Uterus (tissue), 4 donors: ENCODE measurements around the gene SLC35D1. TPM values are rescaled to one million over a fixed set of nuclear protein-coding genes. Genes with fewer than 3 reads are reported as not detected.

Experiments used
- DNase-seq, 2 donors: peaks; one replicate each; pipeline ENCODE4 v3.0.0-alpha.2; 2019 to 2020
- H3K27ac ChIP-seq, 2 donors: fragments of 200-600 bp; sonication (generic); 1 replicate in 1 of 2; 2 replicates in 1 of 2; pipeline ENCODE4 v1.5.1; 2016 to 2018
- H3K27me3 ChIP-seq, 2 donors: fragments of 200-600 bp; sonication (generic); one replicate each; pipeline ENCODE4 v1.5.1; 2018 to 2019; ENCODE audit warnings: control low read depth in 1 of 2
- H3K36me3 ChIP-seq, 2 donors: fragments of 200-600 bp; sonication (generic); one replicate each; pipeline ENCODE4 v1.5.1; 2019; ENCODE audit warnings: control low read depth in 1 of 2
- H3K4me1 ChIP-seq, 2 donors: fragments of 200-600 bp; sonication (generic); one replicate each; pipeline ENCODE4 v1.5.1; 2018 to 2019; ENCODE audit warnings: control low read depth in 1 of 2
- H3K4me3 ChIP-seq, 2 donors: fragments of 200-600 bp; sonication (generic); 1 replicate in 1 of 2; 2 replicates in 1 of 2; pipeline ENCODE4 v1.5.1; 2018 to 2019; ENCODE audit warnings: mild to moderate bottlenecking in 1 of 2
- H3K9me3 ChIP-seq, 2 donors: fragments of 200-600 bp; sonication (generic); one replicate each; pipeline ENCODE4 v1.5.1; 2019; ENCODE audit warnings: control low read depth in 1 of 2
- POLR2A ChIP-seq, 2 donors: fragments of 450-650 bp; IDR thresholded peaks; one replicate each; pipeline ENCODE4 v1.6.1; 2016; ENCODE audit warnings: antibody characterized with exemption in 2 of 2, mild to moderate bottlenecking in 1 of 2, moderate library complexity in 1 of 2
- intact Hi-C: fragments of 100-400 bp; cut with DNase I; formaldehyde crosslinking; loops from one replicate; pipeline ENCODE4 v1.15.1; 2023; ENCODE audit warnings: low total_unique reads
- total RNA-seq, 4 donors: library from RNA; depleted of rRNA in 3 of 4; stranded (reverse); fragments of >200 nt in 3 of 4; gene quantifications; one replicate each; pipeline versions ENCODE4 v1.1.0 to v1.2.4, GENCODE V29; 2014 to 2023
- TF ChIP-seq, protein P1 (sequence below), 4 experiments: fragments of 200-600 bp in 2 of 4; fragments of 450-650 bp in 2 of 4; sonication (generic) in 2 of 4; IDR thresholded peaks; one replicate each; pipeline ENCODE4 v1.5.1; 2016 to 2019; ENCODE audit warnings: antibody characterized with exemption in 4 of 4, mild to moderate bottlenecking in 2 of 4, moderate library complexity in 1 of 4
- donor health status: DM: yes; HTN: yes; CAD: no.

The SLC35D1 gene
- total RNA-seq, 4 donors from 2014 or later = 5.0 to 21.8 (median 8.8) TPM

GRCh38 chr1:67089685-67090208 is 35.8 kb upstream of the SLC35D1 start:
- Histone ChIP-seq H3K4me3 (no peak overlapping the region), H3K9me3 (no peaks in the 10 kb centered on the region), H3K4me1 (no peaks in the 10 kb centered on the region), H3K27me3 (no peaks in the 10 kb centered on the region), H3K27ac (no peak overlapping the region), H3K36me3 (peaks cover 0 to 3% of the 10 kb centered on the region in 2 donors)
- TF ChIP-seq, protein P1, sequence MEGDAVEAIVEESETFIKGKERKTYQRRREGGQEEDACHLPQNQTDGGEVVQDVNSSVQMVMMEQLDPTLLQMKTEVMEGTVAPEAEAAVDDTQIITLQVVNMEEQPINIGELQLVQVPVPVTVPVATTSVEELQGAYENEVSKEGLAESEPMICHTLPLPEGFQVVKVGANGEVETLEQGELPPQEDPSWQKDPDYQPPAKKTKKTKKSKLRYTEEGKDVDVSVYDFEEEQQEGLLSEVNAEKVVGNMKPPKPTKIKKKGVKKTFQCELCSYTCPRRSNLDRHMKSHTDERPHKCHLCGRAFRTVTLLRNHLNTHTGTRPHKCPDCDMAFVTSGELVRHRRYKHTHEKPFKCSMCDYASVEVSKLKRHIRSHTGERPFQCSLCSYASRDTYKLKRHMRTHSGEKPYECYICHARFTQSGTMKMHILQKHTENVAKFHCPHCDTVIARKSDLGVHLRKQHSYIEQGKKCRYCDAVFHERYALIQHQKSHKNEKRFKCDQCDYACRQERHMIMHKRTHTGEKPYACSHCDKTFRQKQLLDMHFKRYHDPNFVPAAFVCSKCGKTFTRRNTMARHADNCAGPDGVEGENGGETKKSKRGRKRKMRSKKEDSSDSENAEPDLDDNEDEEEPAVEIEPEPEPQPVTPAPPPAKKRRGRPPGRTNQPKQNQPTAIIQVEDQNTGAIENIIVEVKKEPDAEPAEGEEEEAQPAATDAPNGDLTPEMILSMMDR (IDR thresholded peaks at IDR 0.05) = no peak
- no peak for TF ChIP-seq POLR2A (IDR thresholded peaks at IDR 0.05)
- intact Hi-C loops = no loop called here
- no peak for DNase-seq

- intact Hi-C loops = no loop called here
- H3K4me1 ChIP-seq = no peaks in the 10 kb centered on the region
- TF ChIP-seq, protein P1 (IDR thresholded peaks at IDR 0.05) = no peak
- TF ChIP-seq POLR2A (IDR thresholded peaks at IDR 0.05) = no peak
- H3K27me3 ChIP-seq = no peaks in the 10 kb centered on the region
- H3K36me3 ChIP-seq = peaks cover 0 to 2% of the 10 kb centered on the region in 2 donors
- H3K4me3 ChIP-seq = no peak overlapping the region
- no peak overlapping the region for H3K27ac ChIP-seq
- no peaks in the 10 kb centered on the region for H3K9me3 ChIP-seq
- DNase-seq = no peak
Measured at GRCh38 chr1:67088440-67088839, 34.5 kb upstream of the SLC35D1 start.

- no peak for TF ChIP-seq POLR2A (IDR thresholded peaks at IDR 0.05)
- TF ChIP-seq, protein P1 (IDR thresholded peaks at IDR 0.05) = no peak
- DNase-seq = no peak
- intact Hi-C loops = no loop called here
- Histone ChIP-seq H3K36me3 (no peaks in the 10 kb centered on the region), H3K4me1 (no peaks in the 10 kb centered on the region), H3K9me3 (no peaks in the 10 kb centered on the region), H3K27ac (no peak overlapping the region), H3K27me3 (no peaks in the 10 kb centered on the region), H3K4me3 (no peak overlapping the region)
Measured at GRCh38 chr1:67085326-67085725, 31.4 kb upstream of the SLC35D1 start.

DNA sequence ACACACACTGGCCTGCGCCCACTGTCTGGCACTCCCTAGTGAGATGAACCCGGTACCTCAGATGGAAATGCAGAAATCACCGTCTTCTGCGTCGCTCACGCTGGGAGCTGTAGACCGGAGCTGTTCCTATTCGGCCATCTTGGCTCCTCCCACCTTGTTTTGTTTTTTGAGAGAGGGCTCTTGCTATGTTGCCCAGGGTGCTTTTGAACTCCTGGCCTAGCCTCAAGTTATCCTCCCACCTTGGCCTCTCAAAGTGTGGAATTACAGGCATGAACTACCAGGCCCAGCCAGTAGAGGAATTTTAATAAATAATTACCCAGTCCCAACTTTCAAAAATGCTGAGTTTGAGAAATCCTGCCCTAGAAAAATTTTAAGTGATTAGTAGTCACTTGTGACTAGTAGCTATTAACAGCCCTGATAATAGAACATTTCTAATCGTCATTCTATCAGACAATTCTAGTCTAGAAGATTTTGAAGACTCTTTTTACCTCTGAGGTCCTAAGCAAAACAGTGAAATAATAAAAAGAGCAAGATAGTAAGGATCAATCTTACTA is 30.9 kb upstream of the SLC35D1 start:
- Histone ChIP-seq H3K4me3 (no peak overlapping the region), H3K4me1 (no peaks in the 10 kb centered on the region), H3K36me3 (no peaks in the 10 kb centered on the region), H3K27ac (no peak overlapping the region), H3K9me3 (no peaks in the 10 kb centered on the region), H3K27me3 (no peaks in the 10 kb centered on the region)
- no peak for TF ChIP-seq POLR2A (IDR thresholded peaks at IDR 0.05)
- TF ChIP-seq, protein P1 (IDR thresholded peaks at IDR 0.05) = no peak
- intact Hi-C loops = no loop called here
- DNase-seq = no peak

GRCh38 chr1:67078291-67078690 is 24.3 kb upstream of the SLC35D1 start:
- Histone ChIP-seq H3K27ac (no peak overlapping the region), H3K36me3 (no peaks in the 10 kb centered on the region), H3K27me3 (no peaks in the 10 kb centered on the region), H3K9me3 (no peaks in the 10 kb centered on the region), H3K4me3 (no peak overlapping the region), H3K4me1 (no peaks in the 10 kb centered on the region)
- TF ChIP-seq, protein P1 (IDR thresholded peaks at IDR 0.05) = no peak
- no peak for TF ChIP-seq POLR2A (IDR thresholded peaks at IDR 0.05)
- no peak for DNase-seq
- intact Hi-C loops = no loop called here
